ENCODE results near the gene RIMS1.

Gene RIMS1

GRCh38 chr6:72418495-72418894 lies 532.1 kb downstream of the RIMS1 start:
- ATAC-seq: peak; percentile 81
- TF ChIP-seq ZNF70 (CRISPR knock-in tag; IDR thresholded peaks at IDR 0.05): no peak
- TF ChIP-seq GLIS3 (CRISPR knock-in tag; IDR thresholded peaks at IDR 0.05): no peak
- TF ChIP-seq ZFP3 (CRISPR knock-in tag; IDR thresholded peaks at IDR 0.05): no peak
- no peak for TF ChIP-seq RARB (CRISPR knock-in tag; IDR thresholded peaks at IDR 0.05)
- no peak for TF ChIP-seq SNAI2 (CRISPR knock-in tag; IDR thresholded peaks at IDR 0.05)
- TF ChIP-seq CREB5 (CRISPR knock-in tag; IDR thresholded peaks at IDR 0.05; ENCODE audit: low read depth): no peak
- no peak for TF ChIP-seq ZC3H10 (CRISPR knock-in tag; IDR thresholded peaks at IDR 0.05)
- TF ChIP-seq ZFP30 (CRISPR knock-in tag; IDR thresholded peaks at IDR 0.05): no peak
- TF ChIP-seq, protein P1, sequence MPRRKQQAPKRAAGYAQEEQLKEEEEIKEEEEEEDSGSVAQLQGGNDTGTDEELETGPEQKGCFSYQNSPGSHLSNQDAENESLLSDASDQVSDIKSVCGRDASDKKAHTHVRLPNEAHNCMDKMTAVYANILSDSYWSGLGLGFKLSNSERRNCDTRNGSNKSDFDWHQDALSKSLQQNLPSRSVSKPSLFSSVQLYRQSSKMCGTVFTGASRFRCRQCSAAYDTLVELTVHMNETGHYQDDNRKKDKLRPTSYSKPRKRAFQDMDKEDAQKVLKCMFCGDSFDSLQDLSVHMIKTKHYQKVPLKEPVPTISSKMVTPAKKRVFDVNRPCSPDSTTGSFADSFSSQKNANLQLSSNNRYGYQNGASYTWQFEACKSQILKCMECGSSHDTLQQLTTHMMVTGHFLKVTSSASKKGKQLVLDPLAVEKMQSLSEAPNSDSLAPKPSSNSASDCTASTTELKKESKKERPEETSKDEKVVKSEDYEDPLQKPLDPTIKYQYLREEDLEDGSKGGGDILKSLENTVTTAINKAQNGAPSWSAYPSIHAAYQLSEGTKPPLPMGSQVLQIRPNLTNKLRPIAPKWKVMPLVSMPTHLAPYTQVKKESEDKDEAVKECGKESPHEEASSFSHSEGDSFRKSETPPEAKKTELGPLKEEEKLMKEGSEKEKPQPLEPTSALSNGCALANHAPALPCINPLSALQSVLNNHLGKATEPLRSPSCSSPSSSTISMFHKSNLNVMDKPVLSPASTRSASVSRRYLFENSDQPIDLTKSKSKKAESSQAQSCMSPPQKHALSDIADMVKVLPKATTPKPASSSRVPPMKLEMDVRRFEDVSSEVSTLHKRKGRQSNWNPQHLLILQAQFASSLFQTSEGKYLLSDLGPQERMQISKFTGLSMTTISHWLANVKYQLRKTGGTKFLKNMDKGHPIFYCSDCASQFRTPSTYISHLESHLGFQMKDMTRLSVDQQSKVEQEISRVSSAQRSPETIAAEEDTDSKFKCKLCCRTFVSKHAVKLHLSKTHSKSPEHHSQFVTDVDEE (CRISPR knock-in tag; IDR thresholded peaks at IDR 0.05): no peak
- no peak for TF ChIP-seq PPARA (CRISPR knock-in tag; IDR thresholded peaks at IDR 0.05; ENCODE audit: borderline replicate concordance)

DNA sequence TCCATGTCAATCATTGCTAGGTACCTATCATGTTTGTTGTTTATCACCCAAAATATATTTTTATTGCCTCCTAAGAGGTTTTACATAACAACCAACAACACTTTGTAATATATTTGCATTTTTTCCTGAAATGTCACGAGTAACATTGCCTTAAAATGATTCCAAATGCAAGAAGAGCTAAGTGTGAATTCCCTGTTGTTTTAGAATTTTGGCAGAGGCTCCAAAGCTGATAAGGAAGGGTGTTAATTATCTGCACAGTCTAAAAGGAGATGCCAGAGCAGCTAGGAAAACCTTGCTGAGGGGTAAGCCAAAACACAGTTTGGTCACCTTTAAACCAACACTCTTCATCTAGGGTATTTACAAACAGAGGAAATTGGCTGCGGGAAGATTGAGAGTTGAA lies 533.6 kb downstream of the RIMS1 start:
- no peak for TF ChIP-seq CREB5 (CRISPR knock-in tag; IDR thresholded peaks at IDR 0.05; ENCODE audit: low read depth)
- no peak for TF ChIP-seq ISL1 (CRISPR knock-in tag; IDR thresholded peaks at IDR 0.05)
- no peak for TF ChIP-seq SNAI2 (CRISPR knock-in tag; IDR thresholded peaks at IDR 0.05)
- no peak for TF ChIP-seq ZC3H10 (CRISPR knock-in tag; IDR thresholded peaks at IDR 0.05)
- no peak for TF ChIP-seq ZNF8 (CRISPR knock-in tag; IDR thresholded peaks at IDR 0.05)
- TF ChIP-seq TCF4 (CRISPR knock-in tag; IDR thresholded peaks at IDR 0.05; ENCODE audit: borderline replicate concordance): no peak
- no peak for TF ChIP-seq PPARA (CRISPR knock-in tag; IDR thresholded peaks at IDR 0.05; ENCODE audit: borderline replicate concordance)
- TF ChIP-seq, protein P1 (CRISPR knock-in tag; IDR thresholded peaks at IDR 0.05): no peak
- no peak for TF ChIP-seq CSDC2 (CRISPR knock-in tag; IDR thresholded peaks at IDR 0.05)
- TF ChIP-seq ZNF70 (CRISPR knock-in tag; IDR thresholded peaks at IDR 0.05): no peak
- TF ChIP-seq TOX (CRISPR knock-in tag; IDR thresholded peaks at IDR 0.05; ENCODE audit: borderline replicate concordance): no peak
- TF ChIP-seq ZNF565 (CRISPR knock-in tag; conservative IDR thresholded peaks at IDR 0.05; ENCODE audit: low read depth): no peak
- ATAC-seq: no peak

DNA sequence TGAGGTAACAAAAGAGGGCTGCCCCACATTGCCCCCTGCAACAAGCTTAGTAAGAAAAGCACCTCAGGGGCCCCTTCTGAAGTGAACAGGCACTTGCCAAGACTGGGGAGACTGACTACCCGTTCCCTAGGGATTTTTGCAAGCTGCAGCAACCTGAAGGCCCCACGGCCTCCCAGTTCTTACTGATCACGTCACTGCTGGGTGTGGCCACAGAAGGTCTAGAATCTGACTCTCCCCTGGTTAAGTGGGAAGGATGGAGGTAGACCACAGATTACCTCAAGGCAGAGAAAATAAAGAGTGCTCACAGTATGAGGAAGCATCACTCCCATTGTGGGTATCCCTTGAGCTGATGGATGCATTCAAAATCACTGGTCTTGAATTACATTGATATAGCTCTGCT lies 534.1 kb downstream of the RIMS1 start:
- no peak for ATAC-seq
- TF ChIP-seq, protein P1 (CRISPR knock-in tag; IDR thresholded peaks at IDR 0.05): no peak
- TF ChIP-seq RARB (CRISPR knock-in tag; IDR thresholded peaks at IDR 0.05): no peak
- no peak for TF ChIP-seq CSDC2 (CRISPR knock-in tag; IDR thresholded peaks at IDR 0.05)
- TF ChIP-seq CREB5 (CRISPR knock-in tag; IDR thresholded peaks at IDR 0.05; ENCODE audit: low read depth): no peak
- TF ChIP-seq PPARA (CRISPR knock-in tag; IDR thresholded peaks at IDR 0.05; ENCODE audit: borderline replicate concordance): no peak
- no peak for TF ChIP-seq ZFP3 (CRISPR knock-in tag; IDR thresholded peaks at IDR 0.05)
- no peak for TF ChIP-seq ESRRG (CRISPR knock-in tag; IDR thresholded peaks at IDR 0.05)
- no peak for TF ChIP-seq ZNF565 (CRISPR knock-in tag; conservative IDR thresholded peaks at IDR 0.05; ENCODE audit: low read depth)
- TF ChIP-seq ZNF8 (CRISPR knock-in tag; IDR thresholded peaks at IDR 0.05): no peak
- TF ChIP-seq OSR1 (CRISPR knock-in tag; IDR thresholded peaks at IDR 0.05): no peak
- no peak for TF ChIP-seq TOX (CRISPR knock-in tag; IDR thresholded peaks at IDR 0.05; ENCODE audit: borderline replicate concordance)
- TF ChIP-seq POU6F1 (CRISPR knock-in tag; IDR thresholded peaks at IDR 0.05; ENCODE audit: borderline replicate concordance, low read depth): no peak
